Stimulated activated naive B cell treated with anti-CD40 and anti-IgM and Interleukin-4, amounts not matched to agents 10 μg/mL and 1 μg/mL and 100 μg/mL, for 72 hours (primary cell): ENCODE results near the gene MTAP.

ENCODE experiments used
- ATAC-seq, 2 donors: fragments of 150-1000 bp; cut with Tn5 transposase; replicated peaks; 2 replicates each; pipeline ENCODE4 v1.10.0; 2021; ENCODE audit warnings: moderate library complexity in 1 of 2
- DNase-seq: peaks from one replicate; pipeline ENCODE4 v3.0.0; 2021
- H3K27ac Mint-ChIP-seq: one replicate; pipeline ENCODE4 v1.8.0; 2022; ENCODE audit warnings: mild to moderate bottlenecking, mixed read lengths
- H3K27me3 Mint-ChIP-seq, 2 donors: one replicate each; pipeline ENCODE4 v1.8.0; 2022; ENCODE audit warnings: mixed read lengths in 2 of 2
- H3K36me3 Mint-ChIP-seq, 2 donors: one replicate each; pipeline ENCODE4 v1.8.0; 2022; ENCODE audit warnings: mixed read lengths in 2 of 2, mild to moderate bottlenecking in 1 of 2
- H3K4me1 Mint-ChIP-seq, 2 donors: one replicate each; pipeline ENCODE4 v1.8.0; 2022; ENCODE audit warnings: mixed read lengths in 2 of 2, mild to moderate bottlenecking in 1 of 2
- H3K4me3 Mint-ChIP-seq, 2 donors: one replicate each; pipeline ENCODE4 v1.8.0; 2022; ENCODE audit warnings: mild to moderate bottlenecking in 2 of 2, mixed read lengths in 2 of 2, moderate library complexity in 1 of 2
- H3K9me3 Mint-ChIP-seq, 2 donors: one replicate each; pipeline ENCODE4 v1.8.0; 2022; ENCODE audit warnings: mixed read lengths in 2 of 2, mild to moderate bottlenecking in 1 of 2

MTAP gene

DNA sequence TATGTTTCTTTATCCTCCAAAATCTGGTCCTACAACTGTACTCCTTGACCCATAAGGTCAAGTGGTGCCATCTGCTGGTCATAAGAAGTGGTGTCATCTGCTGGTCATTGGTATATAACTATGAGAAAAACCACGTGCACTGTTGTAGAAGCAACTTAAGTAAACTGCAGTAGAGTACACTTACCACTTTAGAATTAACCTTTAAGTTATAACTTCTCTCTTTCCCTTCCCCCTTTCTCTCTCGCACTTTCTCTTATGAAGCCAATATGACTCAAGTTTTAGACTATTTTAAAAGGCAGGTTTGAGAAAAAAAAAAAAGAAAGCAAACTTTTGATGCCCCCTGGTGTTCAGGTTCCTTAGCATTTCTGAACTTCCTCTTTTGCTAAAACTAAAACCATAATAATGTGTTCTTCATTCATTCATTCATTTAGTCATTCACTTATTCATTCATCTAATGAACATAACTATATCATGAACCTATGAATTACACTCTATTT, 12.8 kb upstream of the MTAP start:
- H3K27ac Mint-ChIP-seq: peak overlapping the region; percentile 60

DNA sequence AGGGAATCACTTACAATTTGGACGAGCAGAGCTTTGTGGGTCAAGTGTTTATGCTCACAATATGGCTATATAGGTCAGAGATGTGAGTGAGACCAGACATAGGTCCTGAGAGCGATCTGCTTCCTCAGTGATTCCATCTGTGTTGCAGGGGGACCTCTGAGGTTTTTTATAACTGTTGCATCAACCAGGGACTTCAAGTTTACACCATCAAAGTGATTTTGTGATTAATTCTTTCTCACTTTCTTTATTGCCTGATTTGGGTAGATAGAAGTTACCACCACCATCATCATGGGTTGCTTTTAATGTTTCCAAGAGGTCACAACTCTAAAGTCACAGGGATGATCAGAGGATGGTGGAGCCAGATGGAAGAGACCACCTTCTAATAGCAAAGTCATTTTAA, 7.0 kb upstream of the MTAP start:
- Mint-ChIP-seq H3K4me3 (no peak overlapping the region), H3K36me3 (no peaks in the 10 kb centered on the region), H3K4me1 (peaks cover 0 to 2% of the 10 kb centered on the region in 2 donors), H3K9me3 (no peaks in the 10 kb centered on the region), H3K27me3 (peaks cover 17 to 20% of the 10 kb centered on the region in 2 donors), H3K27ac (no peak overlapping the region)
- no peak for ATAC-seq
- no peak for DNase-seq

More for the DNA sequence above, 12.8 kb upstream of the MTAP start:
- H3K36me3 Mint-ChIP-seq: no peaks in the 10 kb centered on the region
- peak; percentile 97 to 98 for ATAC-seq
- DNase-seq: peak; percentile 35
- H3K27me3 Mint-ChIP-seq: peaks cover 17% of the 10 kb centered on the region in 2 donors
- H3K4me3 Mint-ChIP-seq: peak overlapping the region; percentile 65 to 74
- H3K9me3 Mint-ChIP-seq: no peaks in the 10 kb centered on the region
- H3K4me1 Mint-ChIP-seq: peaks cover 3 to 7% of the 10 kb centered on the region in 2 donors

DNA sequence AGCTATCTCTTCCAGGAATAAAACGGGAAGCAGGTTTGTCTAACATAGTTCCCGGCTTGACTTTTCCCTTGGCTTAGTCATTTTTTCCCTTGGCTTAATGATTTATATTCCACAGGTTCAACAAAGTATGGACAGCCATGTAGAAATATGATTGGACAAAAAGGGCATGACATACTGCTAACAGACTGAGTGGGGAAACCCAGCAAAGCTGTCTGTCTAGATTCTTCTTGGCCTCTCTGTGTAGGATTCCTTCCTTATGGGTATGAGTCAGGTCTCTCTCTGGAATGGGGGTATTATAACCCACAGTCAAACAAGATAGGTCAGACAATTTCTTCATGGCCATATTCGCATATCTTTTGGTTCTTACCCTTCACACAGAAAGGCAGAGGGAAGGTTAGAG, 5.7 kb upstream of the MTAP start:
- Mint-ChIP-seq H3K27me3 (peaks cover 17 to 20% of the 10 kb centered on the region in 2 donors), H3K4me1 (peaks cover 5% of the 10 kb centered on the region in 2 donors), H3K27ac (no peak overlapping the region), H3K36me3 (no peaks in the 10 kb centered on the region), H3K9me3 (no peaks in the 10 kb centered on the region), H3K4me3 (no peak overlapping the region)
- ATAC-seq (no peak), DNase-seq (no peak)

DNA sequence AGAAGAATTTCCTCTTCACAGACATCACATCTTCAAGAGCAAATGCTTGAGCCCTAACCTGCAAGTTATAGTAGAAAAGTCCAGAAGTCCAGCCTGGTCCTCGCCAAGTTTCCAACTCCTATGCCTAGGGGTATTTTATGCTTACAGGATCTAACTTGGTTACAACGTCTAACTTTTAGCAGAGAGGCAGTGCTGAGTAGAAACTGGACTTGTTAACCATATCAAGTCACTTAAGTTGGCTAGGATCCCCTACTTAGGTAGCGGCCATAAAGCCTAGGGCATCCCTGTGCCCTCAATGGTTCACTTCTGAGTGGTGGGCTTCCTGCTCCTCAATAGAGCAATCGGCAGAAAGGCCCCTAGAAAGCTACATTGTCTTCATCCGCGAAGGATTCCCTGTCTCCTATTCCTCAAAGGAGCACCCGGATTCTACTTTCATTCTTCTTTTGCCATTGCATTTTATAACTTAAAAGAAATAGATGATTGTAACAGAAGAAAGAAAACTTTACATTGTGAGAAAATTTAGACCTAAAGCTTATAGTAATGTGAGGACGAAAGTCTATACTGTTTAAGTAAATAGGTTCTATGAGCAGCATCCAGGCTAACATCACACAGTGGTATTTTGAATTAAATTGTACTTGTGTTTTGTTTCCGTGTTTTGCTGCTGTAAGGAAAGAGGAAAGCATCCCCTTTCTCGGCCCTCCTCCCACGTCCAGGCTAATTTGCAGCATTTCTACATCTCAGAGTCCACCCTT, 1.3 kb upstream of the MTAP start:
- Mint-ChIP-seq H3K36me3 (peaks cover 9 to 16% of the 10 kb centered on the region in 2 donors), H3K27me3 (peaks cover 12 to 17% of the 10 kb centered on the region in 2 donors), H3K4me1 (peaks cover 17 to 39% of the 10 kb centered on the region in 2 donors), H3K4me3 (peak overlapping the region; percentile 99 to 100), H3K9me3 (no peaks in the 10 kb centered on the region), H3K27ac (peak overlapping the region; percentile 72)
- ATAC-seq: no peak
- DNase-seq: no peak

DNA sequence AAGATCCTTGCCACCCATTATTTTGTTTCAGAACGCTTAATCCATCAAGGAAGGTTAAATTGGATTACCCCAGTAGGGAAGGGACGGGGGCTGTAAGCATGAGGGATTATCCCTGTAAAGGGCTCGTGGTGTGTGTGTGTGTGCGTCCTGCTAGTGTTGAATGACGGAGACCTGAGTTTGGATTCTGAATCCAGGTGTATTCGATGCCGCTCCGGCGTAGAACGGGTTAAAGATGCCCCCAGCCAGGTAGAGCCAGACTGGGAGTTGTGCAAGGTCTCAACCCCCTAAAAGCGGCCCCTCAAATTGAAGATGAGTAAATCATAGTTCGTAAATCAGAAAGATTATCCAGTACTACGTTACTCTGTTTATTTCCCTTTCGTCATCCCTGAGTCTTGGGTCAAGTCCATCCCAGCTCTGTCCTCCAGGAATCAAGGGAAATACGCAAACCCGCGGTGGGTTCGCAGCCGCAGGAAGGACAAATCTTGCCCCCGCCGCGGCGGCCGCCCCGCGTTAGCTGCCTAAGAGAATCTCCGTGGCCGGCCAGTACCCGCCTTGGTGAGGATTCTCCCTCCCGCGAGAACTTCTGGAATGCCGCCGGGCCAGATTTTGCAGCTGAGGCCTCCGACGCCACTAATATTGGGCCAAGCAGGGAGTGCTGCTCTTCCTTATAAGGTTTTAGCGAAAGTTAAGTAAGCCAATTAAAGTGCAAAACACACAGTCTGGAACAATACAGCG, 586 bp upstream of the MTAP start:
- Mint-ChIP-seq H3K4me1 (peaks cover 22 to 46% of the 10 kb centered on the region in 2 donors), H3K9me3 (no peaks in the 10 kb centered on the region), H3K27ac (peak overlapping the region; percentile 99), H3K4me3 (peak overlapping the region; percentile 99 to 100), H3K27me3 (peaks cover 7 to 10% of the 10 kb centered on the region in 2 donors), H3K36me3 (peaks cover 13 to 20% of the 10 kb centered on the region in 2 donors)
- peak; percentile 21 for DNase-seq
- ATAC-seq: peak; percentile 15 to 41

DNA sequence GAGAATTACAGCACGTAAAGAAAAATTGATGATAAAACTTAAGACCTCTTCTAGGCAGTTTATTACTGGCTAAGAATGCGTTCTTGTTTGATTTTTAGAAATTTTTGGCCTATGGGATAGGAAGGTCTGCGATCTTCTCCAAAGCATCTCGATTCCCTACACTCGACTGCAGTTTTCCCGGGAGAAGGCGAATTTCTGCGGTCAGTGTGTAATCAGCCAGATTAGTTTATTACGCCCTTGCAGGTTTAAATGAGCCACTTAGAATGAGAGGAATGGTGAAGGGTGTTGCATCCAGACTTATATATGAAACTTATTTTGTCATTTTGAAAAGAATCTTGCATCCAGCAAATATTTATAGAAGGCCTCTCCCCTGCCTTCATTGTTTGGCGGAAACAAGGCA, 1.2 kb downstream of the MTAP start:
- no peaks in the 10 kb centered on the region for H3K9me3 Mint-ChIP-seq
- H3K27ac Mint-ChIP-seq: peak overlapping the region; percentile 99
- H3K36me3 Mint-ChIP-seq: peaks cover 13 to 29% of the 10 kb centered on the region in 2 donors
- ATAC-seq (no peak), DNase-seq (no peak)
- H3K4me3 Mint-ChIP-seq: peak overlapping the region; percentile 99 to 100
- H3K27me3 Mint-ChIP-seq: no peaks in the 10 kb centered on the region
- peaks cover 27 to 64% of the 10 kb centered on the region in 2 donors for H3K4me1 Mint-ChIP-seq

DNA sequence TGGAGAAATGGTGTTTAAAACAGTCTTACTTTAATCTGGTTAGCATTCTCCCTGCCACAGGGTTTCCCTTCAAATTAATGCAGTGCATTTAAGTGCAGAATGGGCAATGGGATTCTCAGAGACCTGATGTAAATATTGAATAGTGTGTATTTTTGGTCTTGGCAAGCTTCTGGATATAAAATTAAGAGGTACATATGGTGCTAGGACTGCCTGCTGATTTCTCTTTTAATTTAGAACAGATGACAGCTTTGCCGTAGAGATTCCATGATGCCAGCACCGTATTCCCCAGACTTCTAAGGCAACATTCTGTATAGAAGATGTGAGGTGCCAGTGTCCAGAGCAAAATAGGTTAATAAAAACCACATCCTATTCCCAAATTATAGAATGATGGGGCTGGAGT, 1.9 kb downstream of the MTAP start:
- Mint-ChIP-seq H3K4me1 (peaks cover 31 to 71% of the 10 kb centered on the region in 2 donors), H3K9me3 (no peaks in the 10 kb centered on the region), H3K27me3 (no peaks in the 10 kb centered on the region), H3K27ac (no peak overlapping the region), H3K4me3 (no peak overlapping the region), H3K36me3 (peaks cover 19 to 34% of the 10 kb centered on the region in 2 donors)
- no peak for DNase-seq
- ATAC-seq: no peak

DNA sequence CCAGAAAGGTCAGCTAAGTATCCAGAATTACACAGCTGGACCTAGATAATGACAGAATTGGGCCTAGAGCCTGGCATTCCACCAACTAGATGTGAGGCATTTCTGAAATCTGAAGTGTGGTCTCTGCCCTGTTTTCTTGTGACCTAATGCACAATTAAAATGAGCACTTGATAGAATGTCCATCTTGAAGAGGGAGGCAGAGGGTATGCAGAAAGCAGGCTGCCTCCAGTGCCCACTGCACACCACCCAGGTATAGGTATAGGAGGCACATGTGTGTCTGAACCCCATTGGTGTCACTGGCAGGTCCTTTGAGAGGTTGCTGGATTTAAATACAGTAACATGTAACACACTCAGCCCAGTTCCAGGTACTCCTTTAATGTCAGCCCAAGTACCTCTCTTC, 2.4 kb downstream of the MTAP start:
- no peak for DNase-seq
- Mint-ChIP-seq H3K9me3 (no peaks in the 10 kb centered on the region), H3K27me3 (no peaks in the 10 kb centered on the region), H3K36me3 (peaks cover 19 to 36% of the 10 kb centered on the region in 2 donors), H3K4me3 (no peak overlapping the region), H3K27ac (no peak overlapping the region), H3K4me1 (peaks cover 31 to 74% of the 10 kb centered on the region in 2 donors)
- no peak for ATAC-seq

DNA sequence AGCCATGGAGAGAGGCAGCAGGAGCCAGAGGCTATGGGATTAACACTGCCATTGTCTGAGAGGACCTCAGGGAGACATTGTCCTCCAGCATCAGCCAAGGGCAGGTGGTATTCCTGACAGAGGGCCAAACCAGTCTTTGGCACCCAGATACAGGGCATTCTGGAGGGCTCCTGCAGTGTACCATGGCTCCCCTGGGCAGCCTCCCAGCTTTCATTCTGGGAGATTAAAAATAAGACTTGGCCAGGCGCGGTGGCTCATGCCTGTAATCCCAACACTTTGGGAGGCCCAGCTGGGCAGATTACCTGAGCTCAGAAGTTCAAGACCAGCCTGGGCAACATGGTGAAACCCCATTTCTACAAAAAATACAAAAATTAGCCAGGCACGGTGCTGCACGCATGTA, 4.2 kb downstream of the MTAP start:
- no peaks in the 10 kb centered on the region for H3K27me3 Mint-ChIP-seq
- ATAC-seq: no peak
- no peak for DNase-seq
- peaks cover 19 to 45% of the 10 kb centered on the region in 2 donors for H3K36me3 Mint-ChIP-seq
- H3K9me3 Mint-ChIP-seq: no peaks in the 10 kb centered on the region
- peaks cover 35 to 71% of the 10 kb centered on the region in 2 donors for H3K4me1 Mint-ChIP-seq
- peak overlapping the region; percentile 15 for H3K27ac Mint-ChIP-seq
- H3K4me3 Mint-ChIP-seq: no peak overlapping the region

DNA sequence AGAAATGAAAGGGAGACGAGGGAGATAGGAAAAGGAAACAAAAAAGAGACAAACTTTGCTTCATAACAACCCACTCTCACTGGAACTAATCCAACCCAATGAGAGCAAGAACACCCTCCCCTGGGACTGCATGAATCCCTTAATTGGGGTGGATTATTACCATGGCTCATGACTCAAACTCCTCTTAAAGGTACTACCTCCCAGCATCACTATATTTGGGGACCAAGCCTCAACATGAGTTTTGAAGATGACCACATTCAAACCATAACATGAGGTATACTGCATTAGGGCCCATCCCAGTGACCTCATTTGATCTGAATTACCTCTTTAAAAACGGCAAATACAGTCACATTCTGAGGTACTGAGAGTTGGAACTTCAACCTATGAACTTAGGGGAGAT, 8.0 kb downstream of the MTAP start:
- no peaks in the 10 kb centered on the region for H3K9me3 Mint-ChIP-seq
- H3K27ac Mint-ChIP-seq: peak overlapping the region; percentile 25
- no peaks in the 10 kb centered on the region for H3K27me3 Mint-ChIP-seq
- no peak overlapping the region for H3K4me3 Mint-ChIP-seq
- DNase-seq (no peak), ATAC-seq (peak in 1 of 2 donors; percentile 14)
- H3K4me1 Mint-ChIP-seq: peaks cover 33 to 48% of the 10 kb centered on the region in 2 donors
- H3K36me3 Mint-ChIP-seq: peaks cover 21 to 40% of the 10 kb centered on the region in 2 donors

DNA sequence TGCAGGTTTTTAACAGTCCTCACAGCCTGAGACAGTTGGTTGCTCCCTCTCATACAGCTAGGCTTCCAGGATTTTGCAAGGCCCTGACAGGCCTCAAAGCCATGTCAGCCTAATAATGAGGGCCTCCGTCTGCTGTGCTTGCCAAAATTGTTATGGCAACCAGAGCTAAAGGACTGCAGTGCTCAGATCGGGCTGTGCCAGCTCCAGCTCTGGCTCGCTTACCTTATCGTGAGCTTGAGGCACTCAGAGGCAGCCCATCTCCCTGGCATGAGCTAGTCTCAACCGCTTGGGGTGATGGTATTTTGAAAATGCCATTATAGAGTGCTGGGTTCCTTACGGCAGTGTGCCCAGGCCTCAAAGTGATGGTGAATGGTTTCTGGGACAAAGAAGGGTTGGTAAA, 8.4 kb downstream of the MTAP start:
- Mint-ChIP-seq H3K27ac (no peak overlapping the region), H3K9me3 (no peaks in the 10 kb centered on the region), H3K36me3 (peaks cover 17 to 41% of the 10 kb centered on the region in 2 donors), H3K4me3 (no peak overlapping the region), H3K27me3 (no peaks in the 10 kb centered on the region), H3K4me1 (peaks cover 30 to 43% of the 10 kb centered on the region in 2 donors)
- DNase-seq (no peak), ATAC-seq (no peak)

DNA sequence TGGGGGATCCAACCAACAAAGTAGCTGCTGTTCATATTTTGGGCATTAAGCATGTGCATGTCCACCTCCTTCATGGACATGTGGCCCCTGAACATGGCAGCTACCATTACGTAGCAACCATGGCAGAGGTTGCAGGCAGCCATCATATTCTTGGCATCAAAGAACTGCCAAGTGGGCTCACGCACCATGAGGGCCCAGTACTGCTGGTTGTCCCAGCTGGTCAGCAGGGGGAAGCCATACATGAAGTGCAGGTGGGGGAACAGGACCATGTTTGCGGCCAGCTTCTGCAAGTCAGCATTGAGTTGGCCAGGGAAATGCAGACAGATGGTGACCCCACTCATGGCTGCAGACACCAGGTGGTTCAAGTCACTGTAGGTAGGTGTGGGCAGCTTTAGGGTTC, 9.5 kb downstream of the MTAP start:
- no peak overlapping the region for H3K27ac Mint-ChIP-seq
- no peak for DNase-seq

DNA sequence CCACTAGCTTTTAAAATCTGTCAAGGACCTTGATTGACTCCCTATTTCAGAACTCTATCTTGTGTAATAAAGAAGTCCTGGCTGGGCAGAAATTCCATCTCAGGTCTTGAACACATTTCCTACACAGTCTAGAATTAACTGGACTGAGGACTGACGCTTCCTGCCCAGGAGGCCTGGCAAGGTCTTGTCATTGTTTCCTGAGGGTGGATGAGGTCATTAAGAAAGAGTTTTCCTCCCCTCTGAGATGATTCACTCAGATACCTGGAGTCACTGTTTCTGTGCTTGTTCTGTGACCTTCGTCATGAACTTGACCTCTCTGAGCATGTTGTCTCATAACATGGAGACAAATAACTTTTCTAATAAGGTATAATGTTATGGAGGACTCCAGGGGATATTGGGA, 10.0 kb downstream of the MTAP start:
- Mint-ChIP-seq H3K9me3 (no peaks in the 10 kb centered on the region), H3K4me3 (no peak overlapping the region), H3K27ac (no peak overlapping the region), H3K36me3 (peaks cover 11 to 45% of the 10 kb centered on the region in 2 donors), H3K27me3 (no peaks in the 10 kb centered on the region), H3K4me1 (peaks cover 22 to 28% of the 10 kb centered on the region in 2 donors)
- ATAC-seq (no peak), DNase-seq (no peak)

More for the DNA sequence above, 9.5 kb downstream of the MTAP start:
- no peaks in the 10 kb centered on the region for H3K27me3 Mint-ChIP-seq
- H3K9me3 Mint-ChIP-seq: no peaks in the 10 kb centered on the region
- H3K4me1 Mint-ChIP-seq: peaks cover 25 to 33% of the 10 kb centered on the region in 2 donors
- peaks cover 11 to 43% of the 10 kb centered on the region in 2 donors for H3K36me3 Mint-ChIP-seq
- ATAC-seq: no peak
- H3K4me3 Mint-ChIP-seq: no peak overlapping the region

DNA sequence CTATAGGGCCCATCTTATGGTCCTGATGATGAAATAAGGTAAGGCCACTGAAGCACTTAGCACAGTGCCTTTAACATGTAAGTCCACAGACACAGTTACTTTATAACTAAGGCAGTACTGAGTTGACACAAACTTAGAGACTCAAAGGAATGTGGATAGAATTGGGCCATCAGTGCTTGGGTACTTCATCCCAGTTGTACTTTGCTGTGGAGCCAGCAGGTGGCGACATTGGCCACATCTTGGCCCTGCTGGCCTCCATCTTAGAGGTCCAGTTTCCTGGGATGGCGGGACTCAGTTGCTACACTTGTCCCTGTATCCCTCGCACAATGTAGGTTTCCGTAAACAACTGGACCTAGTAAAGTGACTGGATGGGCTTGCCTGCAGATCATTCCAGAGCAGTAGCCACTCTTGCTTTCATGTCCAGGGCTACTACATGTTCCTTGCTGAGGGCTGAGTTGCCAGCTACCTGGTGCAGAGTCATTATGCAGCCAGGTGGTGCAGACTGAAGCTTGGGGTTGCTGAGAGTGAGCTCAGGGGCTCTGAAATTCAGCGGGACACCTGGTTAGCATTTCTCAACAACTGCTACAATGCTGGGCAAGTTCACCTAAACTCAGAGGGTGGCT, 10.6 kb downstream of the MTAP start:
- H3K4me1 Mint-ChIP-seq: peaks cover 21 to 22% of the 10 kb centered on the region in 2 donors
- H3K4me3 Mint-ChIP-seq: no peak overlapping the region
- no peak overlapping the region for H3K27ac Mint-ChIP-seq
- no peaks in the 10 kb centered on the region for H3K9me3 Mint-ChIP-seq
- H3K27me3 Mint-ChIP-seq: no peaks in the 10 kb centered on the region
- ATAC-seq: peak; percentile 49 to 62
- DNase-seq: peak; percentile 36
- peaks cover 11 to 46% of the 10 kb centered on the region in 2 donors for H3K36me3 Mint-ChIP-seq
